Upper lobe of right lung (tissue), 1 donor: ENCODE results near the gene MAGI2. TPM values are rescaled to one million over a fixed set of nuclear protein-coding genes. Genes with fewer than 3 reads are reported as not detected.

Experiments used
- ATAC-seq: fragments of 200-7000 bp; cut with Tn5 transposase; one replicate; pipeline ENCODE4 v1.9.1; 2020; ENCODE audit warnings: mild to moderate bottlenecking, moderate library complexity
- DNase-seq: peaks from one replicate; pipeline ENCODE4 v3.0.0-alpha.2; 2020
- H3K27ac ChIP-seq: fragments of 200-600 bp; one replicate; pipeline ENCODE4 v1.8.0; 2022
- H3K27me3 ChIP-seq: fragments of 200-600 bp; one replicate; pipeline ENCODE4 v1.8.0; 2022; ENCODE audit warnings: mild to moderate bottlenecking
- H3K36me3 ChIP-seq: fragments of 200-600 bp; one replicate; pipeline ENCODE4 v1.8.0; 2022
- H3K4me1 ChIP-seq: fragments of 200-600 bp; one replicate; pipeline ENCODE4 v1.8.0; 2022
- H3K4me3 ChIP-seq: fragments of 200-600 bp; one replicate; pipeline ENCODE4 v1.8.0; 2022; ENCODE audit warnings: mild to moderate bottlenecking
- H3K9me3 ChIP-seq: fragments of 200-600 bp; one replicate; pipeline ENCODE4 v1.8.0; 2022
- CTCF ChIP-seq: fragments of 200-600 bp; IDR thresholded peaks from one replicate; pipeline ENCODE4 v1.8.0; 2022; ENCODE audit warnings: antibody characterized with exemption
- intact Hi-C: fragments of 100-400 bp; cut with DNase I; formaldehyde crosslinking; loops from one replicate; pipeline ENCODE4 v1.11.0; 2022
- total RNA-seq: library from RNA; stranded (reverse); fragmentation: NEBNext Ultra II Directional; extraction: Animal tissue kit (Norgen Biotek cat#: 25700); gene quantifications from one replicate; pipeline ENCODE4 v1.2.1, GENCODE V29; 2021
- donor health status: DM: no; HTN: yes; CAD: no; lungs with severe emphysema.

The MAGI2 gene
- total RNA-seq, 1 donor from 2014 or later: 12.8 TPM

GRCh38 chr7:78675511-78675910 lies 778.0 kb downstream of the MAGI2 start:
- H3K4me1 ChIP-seq: no peaks in the 10 kb centered on the region
- no peak for DNase-seq
- no peaks in the 10 kb centered on the region for H3K27me3 ChIP-seq
- ATAC-seq: no peak
- H3K27ac ChIP-seq: no peak overlapping the region
- no peaks in the 10 kb centered on the region for H3K9me3 ChIP-seq
- TF ChIP-seq CTCF: no peak
- no peaks in the 10 kb centered on the region for H3K36me3 ChIP-seq
- intact Hi-C loops: no loop called here
- H3K4me3 ChIP-seq: no peak overlapping the region

GRCh38 chr7:78673272-78673671 lies 780.2 kb downstream of the MAGI2 start:
- Histone ChIP-seq H3K4me1 (no peaks in the 10 kb centered on the region), H3K36me3 (no peaks in the 10 kb centered on the region), H3K9me3 (no peaks in the 10 kb centered on the region), H3K27ac (no peak overlapping the region), H3K27me3 (no peaks in the 10 kb centered on the region), H3K4me3 (no peak overlapping the region)
- TF ChIP-seq CTCF: no peak
- intact Hi-C loops: no loop called here
- ATAC-seq (peak; percentile 62), DNase-seq (no peak)

GRCh38 chr7:78662939-78663338 lies 790.5 kb downstream of the MAGI2 start:
- intact Hi-C loops: no loop called here
- no peak for TF ChIP-seq CTCF
- no peaks in the 10 kb centered on the region for H3K9me3 ChIP-seq

GRCh38 chr7:78649976-78650375 lies 803.5 kb downstream of the MAGI2 start:
- Histone ChIP-seq H3K27me3 (no peaks in the 10 kb centered on the region), H3K4me3 (no peak overlapping the region), H3K36me3 (no peaks in the 10 kb centered on the region), H3K27ac (no peak overlapping the region), H3K4me1 (no peaks in the 10 kb centered on the region), H3K9me3 (no peaks in the 10 kb centered on the region)
- DNase-seq (no peak), ATAC-seq (no peak)
- no peak for TF ChIP-seq CTCF
- intact Hi-C loops: no loop called here

More at GRCh38 chr7:78662939-78663338, 790.5 kb downstream of the MAGI2 start:
- DNase-seq (no peak), ATAC-seq (no peak)
- Histone ChIP-seq H3K4me3 (no peak overlapping the region), H3K36me3 (no peaks in the 10 kb centered on the region), H3K4me1 (no peaks in the 10 kb centered on the region), H3K27me3 (no peaks in the 10 kb centered on the region), H3K27ac (no peak overlapping the region)

GRCh38 chr7:78649236-78649635 lies 804.2 kb downstream of the MAGI2 start:
- Histone ChIP-seq H3K27me3 (no peaks in the 10 kb centered on the region), H3K27ac (no peak overlapping the region), H3K4me3 (no peak overlapping the region), H3K9me3 (no peaks in the 10 kb centered on the region), H3K4me1 (no peaks in the 10 kb centered on the region), H3K36me3 (no peaks in the 10 kb centered on the region)
- no peak for TF ChIP-seq CTCF
- DNase-seq: no peak
- no peak for ATAC-seq
- intact Hi-C loops: no loop called here

GRCh38 chr7:78642751-78643150 lies 810.7 kb downstream of the MAGI2 start:
- Histone ChIP-seq H3K27me3 (no peaks in the 10 kb centered on the region), H3K27ac (no peak overlapping the region), H3K4me1 (no peaks in the 10 kb centered on the region)

More at GRCh38 chr7:78642751-78643150, 810.7 kb downstream of the MAGI2 start:
- H3K9me3 ChIP-seq: no peaks in the 10 kb centered on the region
- no peaks in the 10 kb centered on the region for H3K36me3 ChIP-seq
- no peak for ATAC-seq
- intact Hi-C loops: no loop called here
- no peak for TF ChIP-seq CTCF
- no peak for DNase-seq
- H3K4me3 ChIP-seq: no peak overlapping the region
